KMS-11 (cell line): ENCODE results near the gene SLAMF8.
A peak's percentile ranks its signal among the peaks of the same experiment; 100 is the strongest.

Source experiments
- H2AFZ ChIP-seq: fragments of 200-600 bp; sonication (generic); 2 replicates; pipeline ENCODE4 v1.6.1; 2016; ENCODE audit warnings: antibody characterized with exemption, mixed run types, low read depth
- H3K27ac ChIP-seq: fragments of 200-600 bp; sonication (generic); 2 replicates; pipeline ENCODE4 v1.6.1; 2016; ENCODE audit warnings: mild to moderate bottlenecking, mixed run types
- H3K27me3 ChIP-seq: fragments of 200-600 bp; sonication (generic); 2 replicates; pipeline ENCODE4 v1.6.1; 2017; ENCODE audit warnings: mild to moderate bottlenecking, low read depth, mixed run types, moderate library complexity; ENCODE audit not compliant: insufficient read depth
- H3K36me3 ChIP-seq: fragments of 200-600 bp; sonication (generic); 2 replicates; pipeline ENCODE4 v1.6.1; 2017; ENCODE audit warnings: mild to moderate bottlenecking, mixed run types; ENCODE audit not compliant: insufficient read depth
- H3K4me1 ChIP-seq: fragments of 200-600 bp; sonication (generic); 2 replicates; pipeline ENCODE4 v1.6.1; 2016; ENCODE audit warnings: mild to moderate bottlenecking, low read depth, mixed run types; ENCODE audit not compliant: poor library complexity, severe bottlenecking
- H3K4me2 ChIP-seq: fragments of 200-600 bp; sonication (generic); 2 replicates; pipeline ENCODE4 v1.7.0; 2016; ENCODE audit warnings: mild to moderate bottlenecking, mixed run types
- H3K4me3 ChIP-seq: fragments of 200-600 bp; sonication (generic); IDR thresholded peaks from 2 replicates; pipeline ENCODE4 v1.6.1; 2017; ENCODE audit warnings: low read depth, low read length, mixed read lengths; ENCODE audit not compliant: insufficient read depth
- H3K79me2 ChIP-seq: fragments of 200-600 bp; sonication (generic); 2 replicates; pipeline ENCODE4 v1.6.1; 2016; ENCODE audit warnings: low read depth, mixed run types; ENCODE audit not compliant: insufficient read depth
- H3K9ac ChIP-seq: fragments of 200-600 bp; sonication (generic); 2 replicates; pipeline ENCODE4 v1.6.1; 2016; ENCODE audit warnings: mild to moderate bottlenecking, mixed run types
- H4K20me1 ChIP-seq: fragments of 200-600 bp; sonication (generic); 2 replicates; pipeline ENCODE4 v1.6.1; 2016; ENCODE audit warnings: mild to moderate bottlenecking, mixed run types; ENCODE audit not compliant: insufficient read depth
- CTCF ChIP-seq: fragments of 200-600 bp; sonication (generic); conservative IDR thresholded peaks from 2 replicates; pipeline ENCODE4 v1.6.1; 2017; ENCODE audit warnings: low read depth, mild to moderate bottlenecking, antibody characterized with exemption, low read length, moderate library complexity, mixed read lengths

The SLAMF8 gene

GRCh38 chr1:159866905-159867663, 40.4 kb downstream of the SLAMF8 start:
- H3K79me2 ChIP-seq, result no peaks in the 10 kb centered on the region
- H4K20me1 ChIP-seq, result no peaks in the 10 kb centered on the region
- no peak overlapping the region for H3K9ac ChIP-seq
- no peak overlapping the region for H3K27ac ChIP-seq
- no peak overlapping the region for H3K4me3 ChIP-seq
- TF ChIP-seq CTCF, result no peak
- H3K27me3 ChIP-seq, result no peaks in the 10 kb centered on the region
- no peak overlapping the region for H2AFZ ChIP-seq
- peaks cover 31% of the 10 kb centered on the region for H3K4me1 ChIP-seq
- no peak overlapping the region for H3K4me2 ChIP-seq
- no peaks in the 10 kb centered on the region for H3K36me3 ChIP-seq

GRCh38 chr1:159867664-159868026, 41.0 kb downstream of the SLAMF8 start:
- Histone ChIP-seq H3K27me3 (no peaks in the 10 kb centered on the region), H3K4me1 (peaks cover 31% of the 10 kb centered on the region), H3K27ac (no peak overlapping the region), H3K9ac (no peak overlapping the region), H3K4me2 (peak overlapping the region; percentile 71; the same call in 1 of the 2 replicates), H3K36me3 (no peaks in the 10 kb centered on the region), H2AFZ (no peak overlapping the region), H4K20me1 (no peaks in the 10 kb centered on the region), H3K4me3 (no peak overlapping the region), H3K79me2 (no peaks in the 10 kb centered on the region)
- no peak for TF ChIP-seq CTCF

- Histone ChIP-seq H2AFZ (peak overlapping the region; percentile 66), H3K36me3 (no peaks in the 10 kb centered on the region), H3K4me2 (peak overlapping the region; percentile 71), H3K79me2 (no peaks in the 10 kb centered on the region), H3K4me3 (peak overlapping the region; percentile 96), H3K9ac (peak overlapping the region; percentile 54), H3K4me1 (peaks cover 31% of the 10 kb centered on the region), H4K20me1 (no peaks in the 10 kb centered on the region), H3K27ac (peak overlapping the region; percentile 76), H3K27me3 (no peaks in the 10 kb centered on the region)
- no peak for TF ChIP-seq CTCF
Measured at GRCh38 chr1:159868766-159869165, 42.1 kb downstream of the SLAMF8 start.

GRCh38 chr1:159869173-159869572, 42.5 kb downstream of the SLAMF8 start:
- no peaks in the 10 kb centered on the region for H3K36me3 ChIP-seq
- no peak for TF ChIP-seq CTCF
- no peaks in the 10 kb centered on the region for H3K79me2 ChIP-seq
- peak overlapping the region; percentile 76 for H3K27ac ChIP-seq
- peak overlapping the region; percentile 96 for H3K4me3 ChIP-seq
- H3K4me1 ChIP-seq, result peaks cover 31% of the 10 kb centered on the region
- no peaks in the 10 kb centered on the region for H4K20me1 ChIP-seq
- peak overlapping the region; percentile 54 for H3K9ac ChIP-seq
- H2AFZ ChIP-seq, result peak overlapping the region; percentile 66
- peak overlapping the region; percentile 71 for H3K4me2 ChIP-seq
- no peaks in the 10 kb centered on the region for H3K27me3 ChIP-seq
